GM19397 (cell line): Measurements from ENCODE around the gene PDLIM5.
"Not testable (repeated sequence)": the region's sequence is repeated elsewhere in the genome, so short reads cannot be mapped to it uniquely, and the experiment has no call there.

ENCODE experiments used
- ATAC-seq: cut with Tn5 transposase; IDR thresholded peaks from one replicate; pipeline ENCODE4 v1.9.1; 2021; ENCODE audit warnings: mild to moderate bottlenecking, moderate library complexity; ENCODE audit not compliant: unreplicated experiment

The PDLIM5 gene

GRCh38 chr4:94461506-94461905 is 9.8 kb downstream of the PDLIM5 start:
- ATAC-seq = no peak

GRCh38 chr4:94462572-94462971 is 10.8 kb downstream of the PDLIM5 start:
- no peak for ATAC-seq

- ATAC-seq = no peak
These were observed 12.0 kb downstream of the PDLIM5 start for GRCh38 chr4:94463771-94464170.

GRCh38 chr4:94466371-94466770 is 14.6 kb downstream of the PDLIM5 start:
- no peak for ATAC-seq

GRCh38 chr4:94466923-94467322 is 15.2 kb downstream of the PDLIM5 start:
- no peak for ATAC-seq

- ATAC-seq = no peak
These were observed 16.5 kb downstream of the PDLIM5 start for GRCh38 chr4:94468093-94468769.

GRCh38 chr4:94469221-94469784 is 17.6 kb downstream of the PDLIM5 start:
- ATAC-seq = no peak

- no peak for ATAC-seq
These were observed 18.4 kb downstream of the PDLIM5 start for GRCh38 chr4:94470132-94470531.

GRCh38 chr4:94470782-94471181 is 19.0 kb downstream of the PDLIM5 start:
- ATAC-seq = not testable (repeated sequence)

GRCh38 chr4:94472056-94472826 is 20.5 kb downstream of the PDLIM5 start:
- no peak for ATAC-seq

- no peak for ATAC-seq
These were observed 23.3 kb downstream of the PDLIM5 start for GRCh38 chr4:94475050-94475449.

GRCh38 chr4:94475794-94476193 is 24.1 kb downstream of the PDLIM5 start:
- no peak for ATAC-seq

GRCh38 chr4:94477227-94477626 is 25.5 kb downstream of the PDLIM5 start:
- no peak for ATAC-seq

GRCh38 chr4:94478805-94479204 is 27.1 kb downstream of the PDLIM5 start:
- ATAC-seq = not testable (repeated sequence)

GRCh38 chr4:94479358-94480141 is 27.8 kb downstream of the PDLIM5 start:
- ATAC-seq = no peak

GRCh38 chr4:94480362-94480951 is 28.7 kb downstream of the PDLIM5 start:
- no peak for ATAC-seq

- ATAC-seq = no peak
These were observed 32.2 kb downstream of the PDLIM5 start for GRCh38 chr4:94483895-94484294.

- no peak for ATAC-seq
These were observed 33.1 kb downstream of the PDLIM5 start for GRCh38 chr4:94484818-94485217.

GRCh38 chr4:94486372-94486801 is 34.6 kb downstream of the PDLIM5 start:
- no peak for ATAC-seq

- no peak for ATAC-seq
These were observed 36.9 kb downstream of the PDLIM5 start for GRCh38 chr4:94488670-94489069.

GRCh38 chr4:94489098-94489497 is 37.4 kb downstream of the PDLIM5 start:
- ATAC-seq = no peak
